Limb (tissue), 2 donors: ENCODE measurements around the gene VWA3B.
"Not testable (repeated sequence)": the region's sequence is repeated elsewhere in the genome, so short reads cannot be mapped to it uniquely, and the experiment has no call there.

Source experiments
- DNase-seq, 2 donors: peaks; one replicate each; pipeline ENCODE4 v3.0.0-alpha.2; 2016; ENCODE audit errors: extremely low spot score in 2 of 2

Gene VWA3B

DNA sequence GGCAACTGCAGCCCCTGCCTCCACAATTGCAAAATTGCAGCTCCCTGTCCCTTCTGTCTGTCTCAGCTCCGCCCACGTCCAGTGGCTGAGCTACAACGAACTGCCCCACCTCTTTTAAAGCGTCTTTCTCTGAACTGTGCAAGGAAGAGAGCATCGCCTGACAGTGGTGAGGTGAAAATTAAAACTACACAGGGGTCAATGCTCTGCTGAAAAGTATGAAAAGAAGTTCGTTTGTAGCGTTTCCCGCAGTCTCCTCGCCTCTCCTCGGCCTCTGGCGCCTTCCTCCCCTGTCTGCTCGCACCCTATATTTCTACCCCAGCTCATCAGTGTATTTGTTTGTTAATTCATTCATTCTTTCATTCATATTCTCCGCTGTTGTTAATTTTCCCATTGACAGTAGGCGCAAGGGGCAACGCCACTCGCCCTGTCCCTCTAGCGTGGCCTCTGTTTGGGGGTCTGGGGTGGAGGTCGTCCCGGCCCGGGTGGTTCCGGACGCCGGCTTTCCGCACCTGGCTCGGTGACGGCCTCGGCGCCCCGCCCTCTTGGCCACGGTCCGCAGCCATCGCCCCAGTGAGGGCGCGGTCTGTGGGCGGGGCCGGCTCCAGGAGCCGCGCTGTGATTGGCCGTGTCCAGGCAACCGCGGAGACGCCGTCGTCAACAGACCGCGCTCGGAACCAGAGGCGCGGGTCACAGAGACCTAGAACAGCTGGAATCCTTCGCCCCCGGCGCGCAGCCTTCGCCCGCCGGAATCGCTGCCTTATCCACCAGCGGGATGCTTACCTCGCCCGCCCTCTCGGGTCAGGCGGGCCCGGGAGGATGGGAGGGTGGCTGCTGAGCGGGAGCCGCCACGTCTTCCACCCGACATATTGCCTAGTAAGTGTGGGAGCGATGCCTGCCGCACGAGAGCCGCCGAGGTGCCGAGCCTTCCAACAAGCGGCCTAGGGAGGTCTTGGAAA is at the start of gene VWA3B:
Gene VWA3B, plus strand, starts transcription at position 677 of the 956 bp plus-strand sequence. CDS start 5,926 bp downstream, outside the sequence.
- peak; percentile 70 to 83 for DNase-seq

GRCh38 chr2:98037206-98037605 is 49.8 kb upstream of the VWA3B start:
- no peak for DNase-seq

DNA sequence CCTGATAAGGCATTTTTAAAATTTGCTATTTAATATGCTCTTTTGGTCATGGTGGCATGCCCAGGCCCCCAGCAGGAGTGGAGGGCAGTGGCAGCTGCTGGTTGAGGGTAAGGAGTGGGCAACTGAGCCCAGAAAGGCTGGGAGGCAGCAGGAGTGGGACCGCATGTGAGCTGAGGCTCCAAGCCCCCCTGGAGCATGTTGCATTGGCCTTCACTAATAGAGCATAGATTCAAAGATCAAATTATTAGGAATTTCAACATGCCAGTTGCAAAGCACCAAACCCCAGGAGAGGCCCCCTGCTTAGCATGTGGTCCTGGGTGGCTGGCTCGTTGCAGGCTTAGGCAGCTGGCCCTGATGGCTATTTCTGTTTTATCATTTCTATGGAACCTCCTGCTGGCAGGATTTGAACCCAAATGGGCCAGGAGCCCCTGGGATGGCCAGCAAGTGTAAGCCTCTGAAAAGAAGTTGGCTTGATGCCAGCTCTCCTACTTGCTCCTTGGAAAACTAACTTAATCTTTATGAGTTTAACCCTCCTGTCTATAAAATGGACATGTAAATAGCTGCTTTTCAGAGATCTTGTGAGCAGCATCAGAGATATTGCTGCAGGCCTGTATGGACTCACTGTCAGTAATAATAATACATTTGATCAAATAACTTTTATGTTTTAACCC is 49.2 kb upstream of the VWA3B start:
- DNase-seq: no peak

- no peak for DNase-seq
Measured at GRCh38 chr2:98039085-98039756, 47.7 kb upstream of the VWA3B start.

GRCh38 chr2:98040331-98040939 is 46.5 kb upstream of the VWA3B start:
- no peak for DNase-seq

DNA sequence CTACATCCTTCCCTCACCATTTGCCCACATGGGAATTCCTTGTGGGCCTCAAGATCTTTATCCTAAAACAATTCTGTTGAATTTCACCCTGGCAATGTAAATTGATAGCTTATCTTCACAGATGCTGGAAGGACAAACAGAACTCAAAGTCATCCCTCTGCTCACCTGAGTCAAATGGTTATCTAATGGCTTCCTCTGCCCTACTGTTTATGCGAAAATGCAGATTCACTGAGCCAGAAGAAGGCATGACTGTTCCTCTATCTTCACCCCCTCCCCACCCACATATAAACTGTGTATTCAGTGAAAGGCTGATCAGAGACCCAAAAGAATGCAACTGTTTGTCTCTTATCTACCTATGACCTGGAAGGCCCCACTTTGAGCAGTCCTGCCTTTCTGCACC is 43.9 kb upstream of the VWA3B start:
- no peak for DNase-seq

DNA sequence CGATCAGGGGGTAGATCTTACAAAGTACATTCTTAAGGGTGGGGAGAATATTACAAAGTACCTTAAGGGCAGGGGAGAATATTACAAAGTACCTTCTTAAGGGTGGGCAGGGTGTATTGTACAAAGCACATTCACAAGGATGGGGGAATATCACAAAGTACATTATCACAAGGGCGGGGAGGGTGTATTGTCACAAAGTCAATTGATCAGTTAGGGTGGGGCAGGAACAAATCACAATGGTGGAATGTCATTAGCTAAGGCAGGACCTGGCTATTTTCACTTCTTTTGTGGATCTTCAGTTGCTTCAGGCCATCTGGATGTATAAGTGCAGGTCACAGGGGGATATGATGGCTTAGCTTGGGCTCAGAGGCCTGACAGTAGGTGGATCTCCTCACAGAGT is 42.2 kb upstream of the VWA3B start:
- DNase-seq: not testable (repeated sequence)

GRCh38 chr2:98050070-98050469 is 36.9 kb upstream of the VWA3B start:
- DNase-seq: no peak

- DNase-seq: no peak
Measured at GRCh38 chr2:98058191-98058975, 28.6 kb upstream of the VWA3B start.

GRCh38 chr2:98060277-98060676 is 26.7 kb upstream of the VWA3B start:
- no peak for DNase-seq

- DNase-seq: no peak
Measured at GRCh38 chr2:98063291-98063854, 23.6 kb upstream of the VWA3B start.

DNA sequence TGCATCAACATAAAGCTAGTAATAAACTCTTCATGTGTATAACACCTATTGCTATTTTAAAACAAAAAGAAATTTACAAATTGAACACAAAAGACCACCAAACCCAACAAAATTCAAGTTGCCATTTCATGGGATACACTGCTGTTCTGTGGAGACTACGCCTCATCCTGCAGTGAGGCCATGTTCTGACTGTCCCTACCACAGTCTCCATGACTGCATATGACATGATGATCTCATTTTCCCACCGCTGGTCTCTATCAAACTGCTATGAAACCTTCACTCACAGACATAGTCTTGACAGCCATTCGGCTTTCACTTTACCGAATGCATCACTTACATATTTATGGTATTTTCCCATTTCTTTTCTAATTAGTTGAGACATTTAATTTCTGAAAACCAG is 21.2 kb upstream of the VWA3B start:
- no peak for DNase-seq

DNA sequence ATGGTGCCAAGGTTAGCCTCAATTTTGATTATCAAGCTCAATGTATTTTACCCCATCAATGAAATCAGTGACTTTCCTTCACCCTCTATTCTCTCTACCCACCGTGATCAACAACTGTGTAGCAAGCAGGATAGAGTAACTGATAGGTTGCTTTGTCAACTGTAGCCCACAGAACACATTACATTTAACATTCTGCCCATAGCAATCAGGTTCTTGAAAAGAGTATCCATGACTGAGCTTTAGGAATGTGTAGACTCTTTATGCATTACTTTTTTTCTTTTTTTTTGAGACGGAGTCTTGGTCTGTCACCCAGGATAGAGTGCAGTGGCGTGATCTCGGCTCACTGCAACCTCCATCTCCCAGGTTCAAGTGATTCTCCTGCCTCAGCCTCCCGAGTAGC is 19.8 kb upstream of the VWA3B start:
- DNase-seq: no peak

GRCh38 chr2:98070081-98070480 is 16.9 kb upstream of the VWA3B start:
- no peak for DNase-seq

GRCh38 chr2:98072442-98072841 is 14.5 kb upstream of the VWA3B start:
- DNase-seq: no peak

DNA sequence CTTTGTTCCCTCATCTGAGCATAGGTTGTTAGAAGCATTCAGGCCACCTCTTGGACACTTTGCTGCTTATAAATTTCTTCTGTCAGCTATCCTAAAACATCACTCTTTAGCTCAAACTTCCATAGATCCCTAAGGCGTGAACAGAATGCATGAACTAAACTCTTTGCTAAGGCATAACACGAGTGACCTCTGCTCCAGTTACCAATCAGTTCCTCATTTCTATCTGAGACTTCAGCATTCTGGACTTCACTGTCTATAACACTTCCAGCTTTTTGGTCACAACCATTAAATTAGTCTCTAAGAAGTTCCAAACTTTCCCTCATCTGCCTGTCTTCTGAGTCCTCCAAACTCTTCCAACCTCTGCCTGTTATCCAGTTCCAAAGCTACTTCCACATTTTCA is 8.3 kb upstream of the VWA3B start:
- no peak for DNase-seq

DNA sequence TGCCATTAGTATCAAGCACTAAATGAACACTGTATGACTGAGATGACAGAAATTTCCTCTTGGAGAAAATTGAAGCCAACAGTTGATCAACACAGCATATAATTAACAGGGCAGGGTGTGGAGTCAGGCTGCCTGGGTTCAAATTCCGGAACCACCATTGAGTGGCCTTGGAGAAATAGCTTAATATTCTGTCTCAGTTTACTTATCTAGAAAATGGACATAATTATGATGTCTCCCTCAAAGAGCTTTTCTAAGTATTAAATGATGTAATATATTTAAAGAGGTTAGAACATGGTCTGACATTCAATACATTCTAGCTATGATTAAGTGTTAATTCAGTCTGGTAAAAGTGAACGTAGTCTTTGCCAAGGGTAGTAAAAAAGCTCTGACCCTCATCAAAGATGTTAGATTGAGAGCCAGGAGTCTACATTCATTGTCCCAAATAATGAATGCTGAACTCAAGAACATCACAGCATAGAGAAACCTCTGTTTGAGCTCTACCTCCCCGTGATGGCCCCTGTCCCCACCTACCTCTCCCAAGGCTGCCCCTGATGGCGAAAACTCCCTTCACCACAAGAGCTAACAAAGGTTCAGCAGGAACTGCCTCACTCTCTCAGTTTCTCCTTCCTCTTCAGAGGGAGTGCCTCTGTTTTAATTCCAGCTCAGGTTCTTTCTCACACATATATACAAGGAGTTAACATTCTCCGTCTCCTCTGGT is 2.7 kb upstream of the VWA3B start:
- DNase-seq: no peak

- DNase-seq: no peak
Measured at GRCh38 chr2:98084869-98085238, 2.1 kb upstream of the VWA3B start.

DNA sequence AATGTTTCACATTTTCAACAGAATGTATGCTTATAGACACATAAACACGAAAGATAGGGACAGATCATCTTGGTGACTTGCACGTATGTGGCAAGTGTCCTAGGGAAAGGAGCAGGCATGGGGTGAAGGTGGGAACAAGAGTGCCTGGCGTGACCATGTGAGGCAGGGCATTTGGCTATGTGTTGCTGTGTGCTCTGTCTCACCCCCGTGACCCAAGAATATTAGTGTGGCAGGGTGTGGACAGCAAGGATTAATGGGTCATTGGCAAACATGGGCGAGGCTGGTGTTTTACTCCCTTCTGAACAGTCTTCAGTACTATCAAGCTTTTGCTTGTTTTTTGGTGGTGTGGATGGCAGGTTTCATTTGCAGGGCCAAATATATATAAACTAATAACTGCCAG is 1.3 kb upstream of the VWA3B start:
- DNase-seq: no peak

- DNase-seq: peak in 1 of 2 donors; percentile 14
Measured at GRCh38 chr2:98087447-98088020, 567 bp downstream of the VWA3B start.
